ENCODE measurements around the gene TRIO.

GRCh38 chr5:14187157-14187556, 44.0 kb downstream of the TRIO start:
- no peak for TF ChIP-seq JUN (IDR thresholded peaks at IDR 0.05; ENCODE audit: low read depth, low read length)
- TF ChIP-seq CTCF (IDR thresholded peaks at IDR 0.05; ENCODE audit: control extremely low read depth in 1 of 3, insufficient read depth in 1 of 3, low read depth in 1 of 3, low read length in 3 of 3), result no peak
- no peak for TF ChIP-seq POLR2A (IDR thresholded peaks at IDR 0.05; ENCODE audit: control extremely low read depth in 1 of 2, low read depth in 2 of 2, low read length in 2 of 2)
- TF ChIP-seq CHD2 (IDR thresholded peaks at IDR 0.05; ENCODE audit: low read length), result no peak
